Neural cell (in vitro differentiated cells): ENCODE data around the gene GLRA2. TPM values are rescaled to one million over a fixed set of nuclear protein-coding genes. Genes with fewer than 3 reads are reported as not detected.

Experiments used
- H2AFZ ChIP-seq: fragments of 200-600, 300-800 bp; sonication (generic), shearing (Covaris generic); 2 replicates; pipeline ENCODE4 v1.6.0; 2014; ENCODE audit warnings: low read depth, mild to moderate bottlenecking, antibody characterized with exemption, low read length, moderate library complexity
- H3F3A ChIP-seq: fragments of 200-600 bp; shearing (Covaris generic); 2 replicates; pipeline ENCODE4 v1.6.1; 2016; ENCODE audit warnings: mild to moderate bottlenecking, moderate library complexity, mixed read lengths, antibody characterized with exemption, low read length; ENCODE audit not compliant: insufficient read depth, poor library complexity, severe bottlenecking
- H3K27ac ChIP-seq: fragments of 200-600, 300-800 bp; sonication (generic), shearing (Covaris generic); 2 replicates; pipeline ENCODE4 v1.5.1; 2014; ENCODE audit warnings: mild to moderate bottlenecking, low read length, moderate library complexity
- H3K27me3 ChIP-seq: fragments of 300-800, 200-600 bp; sonication (generic), shearing (Covaris generic); 2 replicates; pipeline ENCODE4 v1.6.0; 2014; ENCODE audit warnings: mild to moderate bottlenecking, low read depth, low read length, moderate library complexity; ENCODE audit not compliant: insufficient read depth
- H3K36me3 ChIP-seq: fragments of 300-800, 200-600 bp; sonication (generic), shearing (Covaris generic); 2 replicates; pipeline ENCODE4 v1.5.1; 2014; ENCODE audit warnings: mild to moderate bottlenecking, antibody characterized with exemption, low read length, moderate library complexity; ENCODE audit not compliant: insufficient read depth
- H3K4me2 ChIP-seq: fragments of 300-800, 200-600 bp; sonication (generic), shearing (Covaris generic); 2 replicates; pipeline ENCODE4 v1.6.0; 2014; ENCODE audit warnings: mild to moderate bottlenecking, low read length
- H3K4me3 ChIP-seq: fragments of 300-800, 200-600 bp; sonication (generic), shearing (Covaris generic); 2 replicates; pipeline ENCODE4 v1.5.1; 2014; ENCODE audit warnings: mild to moderate bottlenecking, low read length, moderate library complexity
- H3K79me2 ChIP-seq: fragments of 200-600 bp; shearing (Covaris generic); replicated peaks from 2 replicates; pipeline ENCODE4 v1.6.0; 2014; ENCODE audit warnings: mild to moderate bottlenecking, low read length, moderate library complexity; ENCODE audit not compliant: insufficient read depth
- H3K9ac ChIP-seq: fragments of 300-800, 200-600 bp; sonication (generic), shearing (Covaris generic); 2 replicates; pipeline ENCODE4 v1.6.1; 2016; ENCODE audit warnings: mild to moderate bottlenecking, low read length, mixed read lengths
- H3K9me2 ChIP-seq: fragments of 200-600 bp; shearing (Covaris generic); 2 replicates; pipeline ENCODE4 v1.6.1; 2016; ENCODE audit warnings: mild to moderate bottlenecking, low read length, mixed read lengths; ENCODE audit not compliant: insufficient read depth
- H3K9me3 ChIP-seq: fragments of 200-600, 300-800 bp; sonication (generic), shearing (Covaris generic); 2 replicates; pipeline ENCODE4 v1.6.1; 2016; ENCODE audit warnings: mild to moderate bottlenecking, mixed run types, low read length, moderate library complexity, mixed read lengths
- H4K20me1 ChIP-seq: fragments of 200-600 bp; shearing (Covaris generic); 2 replicates; pipeline ENCODE4 v1.6.1; 2016; ENCODE audit warnings: mild to moderate bottlenecking, mixed run types; ENCODE audit not compliant: insufficient read depth
- EP300 ChIP-seq: fragments of 450-650 bp; conservative IDR thresholded peaks from 2 replicates; pipeline ENCODE4 v1.6.1; 2014; ENCODE audit warnings: antibody characterized with exemption, mild to moderate bottlenecking, moderate library complexity; ENCODE audit not compliant: poor library complexity, severe bottlenecking
- EZH2 ChIP-seq: fragments of 200-600, 300-800 bp; shearing (Covaris generic), sonication (generic); IDR thresholded peaks from 2 replicates; pipeline ENCODE4 v1.6.1; 2014; ENCODE audit warnings: antibody characterized with exemption, low read length, borderline replicate concordance, mild to moderate bottlenecking; ENCODE audit not compliant: insufficient read depth, poor library complexity, severe bottlenecking
- MXI1 ChIP-seq: fragments of 450-650 bp; conservative IDR thresholded peaks from 2 replicates; pipeline ENCODE4 v1.6.1; 2014; ENCODE audit warnings: antibody characterized with exemption, mild to moderate bottlenecking; ENCODE audit not compliant: poor library complexity, severe bottlenecking
- POLR2AphosphoS5 ChIP-seq: IDR thresholded peaks from 2 replicates; pipeline ENCODE4 v1.6.1; 2012
- RAD21 ChIP-seq: fragments of 450-650 bp; conservative IDR thresholded peaks from 2 replicates; pipeline ENCODE4 v1.6.1; 2014; ENCODE audit warnings: antibody characterized with exemption, mild to moderate bottlenecking, moderate library complexity
- SMC3 ChIP-seq: fragments of 450-650 bp; conservative IDR thresholded peaks from 2 replicates; pipeline ENCODE4 v1.6.1; 2014; ENCODE audit warnings: antibody characterized with exemption, mild to moderate bottlenecking, moderate library complexity; ENCODE audit not compliant: poor library complexity
- TAF1 ChIP-seq: IDR thresholded peaks from 2 replicates; pipeline ENCODE4 v1.6.1; 2012; ENCODE audit warnings: low read depth
- polyA plus RNA-seq: library from polyadenylated mRNA; depleted of rRNA; stranded (reverse); fragments of >200 nt; gene quantifications from 2 replicates; pipeline ENCODE4 v1.2.3, GENCODE V29; 2014
- TF ChIP-seq, protein P1 (sequence below): fragments of 450-650 bp; IDR thresholded peaks from 2 replicates; pipeline ENCODE4 v1.5.1; 2014; ENCODE audit warnings: antibody characterized with exemption, mild to moderate bottlenecking, moderate library complexity; ENCODE audit not compliant: poor library complexity, severe bottlenecking
- TF ChIP-seq, protein P2 (sequence below): IDR thresholded peaks from 2 replicates; pipeline ENCODE4 v1.6.1; 2012; ENCODE audit warnings: borderline replicate concordance

The GLRA2 gene
- polyA plus RNA-seq, 1 donor from 2014 or later: 18.6 TPM

DNA sequence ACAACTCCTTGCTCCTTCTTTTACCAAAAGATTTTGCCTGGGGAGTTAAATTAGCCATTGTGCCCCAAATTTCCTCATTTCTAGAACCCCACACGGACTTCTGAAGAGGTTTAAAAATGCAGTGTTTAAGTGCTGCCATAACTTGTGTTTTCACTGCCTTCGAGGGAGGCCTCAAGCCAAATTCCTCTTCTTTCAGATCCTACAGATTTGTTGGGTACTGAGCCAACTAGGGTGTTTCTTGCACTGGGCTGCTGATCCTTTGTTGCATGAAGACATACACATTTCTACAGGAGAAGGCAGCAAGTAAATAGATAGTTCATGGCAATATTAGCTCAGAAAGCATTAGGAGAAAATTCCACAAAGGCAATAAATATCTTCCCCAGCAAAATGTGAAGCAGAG lies 43.8 kb downstream of the GLRA2 start:
- Histone ChIP-seq H3K36me3 (no peaks in the 10 kb centered on the region), H3K27ac (no peak overlapping the region), H4K20me1 (no peaks in the 10 kb centered on the region), H3K4me2 (no peak overlapping the region), H3K9ac (no peak overlapping the region), H3K4me3 (no peak overlapping the region), H3K27me3 (no peaks in the 10 kb centered on the region), H3K9me2 (no peaks in the 10 kb centered on the region), H3K9me3 (no peaks in the 10 kb centered on the region), H3K79me2 (no peaks in the 10 kb centered on the region), H3F3A (no peaks in the 10 kb centered on the region), H2AFZ (no peak overlapping the region)
- TF ChIP-seq EP300: no peak
- TF ChIP-seq, protein P1, sequence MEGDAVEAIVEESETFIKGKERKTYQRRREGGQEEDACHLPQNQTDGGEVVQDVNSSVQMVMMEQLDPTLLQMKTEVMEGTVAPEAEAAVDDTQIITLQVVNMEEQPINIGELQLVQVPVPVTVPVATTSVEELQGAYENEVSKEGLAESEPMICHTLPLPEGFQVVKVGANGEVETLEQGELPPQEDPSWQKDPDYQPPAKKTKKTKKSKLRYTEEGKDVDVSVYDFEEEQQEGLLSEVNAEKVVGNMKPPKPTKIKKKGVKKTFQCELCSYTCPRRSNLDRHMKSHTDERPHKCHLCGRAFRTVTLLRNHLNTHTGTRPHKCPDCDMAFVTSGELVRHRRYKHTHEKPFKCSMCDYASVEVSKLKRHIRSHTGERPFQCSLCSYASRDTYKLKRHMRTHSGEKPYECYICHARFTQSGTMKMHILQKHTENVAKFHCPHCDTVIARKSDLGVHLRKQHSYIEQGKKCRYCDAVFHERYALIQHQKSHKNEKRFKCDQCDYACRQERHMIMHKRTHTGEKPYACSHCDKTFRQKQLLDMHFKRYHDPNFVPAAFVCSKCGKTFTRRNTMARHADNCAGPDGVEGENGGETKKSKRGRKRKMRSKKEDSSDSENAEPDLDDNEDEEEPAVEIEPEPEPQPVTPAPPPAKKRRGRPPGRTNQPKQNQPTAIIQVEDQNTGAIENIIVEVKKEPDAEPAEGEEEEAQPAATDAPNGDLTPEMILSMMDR: no peak
- no peak for TF ChIP-seq POLR2AphosphoS5
- no peak for TF ChIP-seq RAD21
- TF ChIP-seq TAF1: no peak
- TF ChIP-seq MXI1: no peak
- TF ChIP-seq, protein P2, sequence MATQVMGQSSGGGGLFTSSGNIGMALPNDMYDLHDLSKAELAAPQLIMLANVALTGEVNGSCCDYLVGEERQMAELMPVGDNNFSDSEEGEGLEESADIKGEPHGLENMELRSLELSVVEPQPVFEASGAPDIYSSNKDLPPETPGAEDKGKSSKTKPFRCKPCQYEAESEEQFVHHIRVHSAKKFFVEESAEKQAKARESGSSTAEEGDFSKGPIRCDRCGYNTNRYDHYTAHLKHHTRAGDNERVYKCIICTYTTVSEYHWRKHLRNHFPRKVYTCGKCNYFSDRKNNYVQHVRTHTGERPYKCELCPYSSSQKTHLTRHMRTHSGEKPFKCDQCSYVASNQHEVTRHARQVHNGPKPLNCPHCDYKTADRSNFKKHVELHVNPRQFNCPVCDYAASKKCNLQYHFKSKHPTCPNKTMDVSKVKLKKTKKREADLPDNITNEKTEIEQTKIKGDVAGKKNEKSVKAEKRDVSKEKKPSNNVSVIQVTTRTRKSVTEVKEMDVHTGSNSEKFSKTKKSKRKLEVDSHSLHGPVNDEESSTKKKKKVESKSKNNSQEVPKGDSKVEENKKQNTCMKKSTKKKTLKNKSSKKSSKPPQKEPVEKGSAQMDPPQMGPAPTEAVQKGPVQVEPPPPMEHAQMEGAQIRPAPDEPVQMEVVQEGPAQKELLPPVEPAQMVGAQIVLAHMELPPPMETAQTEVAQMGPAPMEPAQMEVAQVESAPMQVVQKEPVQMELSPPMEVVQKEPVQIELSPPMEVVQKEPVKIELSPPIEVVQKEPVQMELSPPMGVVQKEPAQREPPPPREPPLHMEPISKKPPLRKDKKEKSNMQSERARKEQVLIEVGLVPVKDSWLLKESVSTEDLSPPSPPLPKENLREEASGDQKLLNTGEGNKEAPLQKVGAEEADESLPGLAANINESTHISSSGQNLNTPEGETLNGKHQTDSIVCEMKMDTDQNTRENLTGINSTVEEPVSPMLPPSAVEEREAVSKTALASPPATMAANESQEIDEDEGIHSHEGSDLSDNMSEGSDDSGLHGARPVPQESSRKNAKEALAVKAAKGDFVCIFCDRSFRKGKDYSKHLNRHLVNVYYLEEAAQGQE: no peak
- no peak for TF ChIP-seq SMC3
- TF ChIP-seq EZH2: no peak

DNA sequence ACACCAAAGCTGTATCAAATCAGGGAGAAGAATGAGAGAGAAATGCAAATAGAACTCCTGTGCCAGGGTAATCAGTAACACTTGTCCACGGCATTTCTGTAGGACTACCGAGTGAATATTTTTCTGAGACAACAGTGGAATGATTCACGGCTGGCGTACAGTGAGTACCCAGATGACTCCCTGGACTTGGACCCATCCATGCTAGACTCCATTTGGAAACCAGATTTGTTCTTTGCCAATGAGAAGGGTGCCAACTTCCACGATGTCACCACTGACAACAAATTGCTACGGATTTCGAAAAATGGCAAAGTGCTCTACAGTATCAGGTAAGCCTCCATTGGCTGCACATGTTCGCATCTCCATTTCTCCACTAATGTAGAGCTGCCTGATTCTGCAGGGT lies 51.7 kb downstream of the GLRA2 start:
- no peak overlapping the region for H3K4me2 ChIP-seq

More for the DNA sequence above, 51.7 kb downstream of the GLRA2 start:
- no peaks in the 10 kb centered on the region for H3K9me2 ChIP-seq
- no peak overlapping the region for H3K9ac ChIP-seq
- H3F3A ChIP-seq: no peaks in the 10 kb centered on the region
- H3K27ac ChIP-seq: no peak overlapping the region
- no peaks in the 10 kb centered on the region for H4K20me1 ChIP-seq
- H3K79me2 ChIP-seq: no peaks in the 10 kb centered on the region
- H3K36me3 ChIP-seq: no peaks in the 10 kb centered on the region
- H3K4me3 ChIP-seq: no peak overlapping the region
- TF ChIP-seq EP300: no peak
- TF ChIP-seq, protein P1: no peak
- no peak for TF ChIP-seq EZH2
- no peak for TF ChIP-seq SMC3
- no peak for TF ChIP-seq RAD21
- TF ChIP-seq POLR2AphosphoS5: no peak
- TF ChIP-seq, protein P2: no peak
- TF ChIP-seq MXI1: no peak
- TF ChIP-seq TAF1: no peak
- no peaks in the 10 kb centered on the region for H3K9me3 ChIP-seq
- no peaks in the 10 kb centered on the region for H3K27me3 ChIP-seq
- no peak overlapping the region for H2AFZ ChIP-seq
